Uterus (tissue), 2 donors: ENCODE results near the gene DISP1.

Experiments
- POLR2A ChIP-seq, 2 donors: fragments of 450-650 bp; IDR thresholded peaks; one replicate each; pipeline ENCODE4 v1.6.1; 2016; ENCODE audit warnings: antibody characterized with exemption in 2 of 2, mild to moderate bottlenecking in 1 of 2, moderate library complexity in 1 of 2
- TF ChIP-seq, protein P1 (sequence below), 4 experiments: fragments of 200-600 bp in 2 of 4; fragments of 450-650 bp in 2 of 4; sonication (generic) in 2 of 4; IDR thresholded peaks; one replicate each; pipeline ENCODE4 v1.5.1; 2016 to 2019; ENCODE audit warnings: antibody characterized with exemption in 4 of 4, mild to moderate bottlenecking in 2 of 4, moderate library complexity in 1 of 4

DNA sequence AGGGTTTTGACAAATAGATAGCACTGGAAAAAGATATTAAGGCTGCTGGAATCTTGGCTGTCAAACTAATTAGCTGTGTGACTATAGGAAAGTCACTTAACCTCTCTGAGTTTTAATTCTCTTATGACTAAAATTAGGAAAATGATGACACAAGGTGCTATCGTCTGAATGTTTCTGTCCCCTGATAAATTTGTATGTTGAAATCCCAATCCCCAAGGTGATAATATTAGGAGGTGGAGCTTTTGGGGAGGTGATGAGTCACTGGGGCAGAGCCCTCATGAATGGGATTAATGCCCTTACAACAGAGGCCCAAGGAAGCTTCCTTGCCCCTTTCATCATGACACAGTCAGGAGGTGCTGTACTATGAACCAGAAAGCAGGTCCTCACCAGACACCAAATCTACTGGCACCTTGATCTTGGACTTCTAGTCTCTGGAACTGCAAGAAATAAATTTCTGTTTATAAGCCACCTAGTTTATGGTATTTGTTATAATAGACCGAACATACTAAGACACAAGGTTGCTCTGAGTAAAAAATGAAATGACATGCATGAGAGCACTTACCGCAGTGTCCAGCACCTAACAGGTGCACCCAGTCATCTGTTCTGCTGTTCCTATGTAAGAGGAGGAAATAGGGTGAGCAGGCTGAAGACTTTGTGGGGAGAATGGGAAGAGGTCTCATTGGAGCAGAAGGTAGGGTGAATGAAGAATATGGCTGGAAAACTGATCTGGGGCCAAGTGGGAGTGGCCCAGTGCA is 26.3 kb upstream of the DISP1 start:
- TF ChIP-seq, protein P1, sequence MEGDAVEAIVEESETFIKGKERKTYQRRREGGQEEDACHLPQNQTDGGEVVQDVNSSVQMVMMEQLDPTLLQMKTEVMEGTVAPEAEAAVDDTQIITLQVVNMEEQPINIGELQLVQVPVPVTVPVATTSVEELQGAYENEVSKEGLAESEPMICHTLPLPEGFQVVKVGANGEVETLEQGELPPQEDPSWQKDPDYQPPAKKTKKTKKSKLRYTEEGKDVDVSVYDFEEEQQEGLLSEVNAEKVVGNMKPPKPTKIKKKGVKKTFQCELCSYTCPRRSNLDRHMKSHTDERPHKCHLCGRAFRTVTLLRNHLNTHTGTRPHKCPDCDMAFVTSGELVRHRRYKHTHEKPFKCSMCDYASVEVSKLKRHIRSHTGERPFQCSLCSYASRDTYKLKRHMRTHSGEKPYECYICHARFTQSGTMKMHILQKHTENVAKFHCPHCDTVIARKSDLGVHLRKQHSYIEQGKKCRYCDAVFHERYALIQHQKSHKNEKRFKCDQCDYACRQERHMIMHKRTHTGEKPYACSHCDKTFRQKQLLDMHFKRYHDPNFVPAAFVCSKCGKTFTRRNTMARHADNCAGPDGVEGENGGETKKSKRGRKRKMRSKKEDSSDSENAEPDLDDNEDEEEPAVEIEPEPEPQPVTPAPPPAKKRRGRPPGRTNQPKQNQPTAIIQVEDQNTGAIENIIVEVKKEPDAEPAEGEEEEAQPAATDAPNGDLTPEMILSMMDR (IDR thresholded peaks at IDR 0.05), result no peak
- no peak for TF ChIP-seq POLR2A (IDR thresholded peaks at IDR 0.05)
